HG03159 (cell line): ENCODE measurements around the gene DHX29.

Experiments
- ATAC-seq: cut with Tn5 transposase; IDR thresholded peaks from one replicate; pipeline ENCODE4 v1.9.1; 2021; ENCODE audit warnings: mild to moderate bottlenecking, moderate library complexity; ENCODE audit not compliant: unreplicated experiment

DHX29 gene

DNA sequence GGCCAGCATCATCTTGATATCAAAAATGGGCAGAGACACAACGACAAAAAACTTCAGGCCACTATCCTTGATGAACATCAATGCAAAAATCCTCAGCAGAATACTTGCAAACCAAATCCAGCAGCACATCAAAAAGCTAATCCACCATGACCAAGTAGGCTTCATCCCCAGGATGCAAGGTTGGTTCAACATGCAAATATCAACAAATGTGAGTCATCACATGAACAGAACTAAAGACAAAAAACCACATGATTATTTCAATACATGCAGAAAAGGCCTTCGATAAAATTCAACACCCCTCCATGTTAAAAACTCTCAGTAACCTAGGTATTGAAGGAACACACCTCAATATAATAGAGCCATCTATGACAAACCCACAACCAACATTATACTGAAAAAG lies 8.8 kb upstream of the DHX29 start:
- no peak for ATAC-seq

DNA sequence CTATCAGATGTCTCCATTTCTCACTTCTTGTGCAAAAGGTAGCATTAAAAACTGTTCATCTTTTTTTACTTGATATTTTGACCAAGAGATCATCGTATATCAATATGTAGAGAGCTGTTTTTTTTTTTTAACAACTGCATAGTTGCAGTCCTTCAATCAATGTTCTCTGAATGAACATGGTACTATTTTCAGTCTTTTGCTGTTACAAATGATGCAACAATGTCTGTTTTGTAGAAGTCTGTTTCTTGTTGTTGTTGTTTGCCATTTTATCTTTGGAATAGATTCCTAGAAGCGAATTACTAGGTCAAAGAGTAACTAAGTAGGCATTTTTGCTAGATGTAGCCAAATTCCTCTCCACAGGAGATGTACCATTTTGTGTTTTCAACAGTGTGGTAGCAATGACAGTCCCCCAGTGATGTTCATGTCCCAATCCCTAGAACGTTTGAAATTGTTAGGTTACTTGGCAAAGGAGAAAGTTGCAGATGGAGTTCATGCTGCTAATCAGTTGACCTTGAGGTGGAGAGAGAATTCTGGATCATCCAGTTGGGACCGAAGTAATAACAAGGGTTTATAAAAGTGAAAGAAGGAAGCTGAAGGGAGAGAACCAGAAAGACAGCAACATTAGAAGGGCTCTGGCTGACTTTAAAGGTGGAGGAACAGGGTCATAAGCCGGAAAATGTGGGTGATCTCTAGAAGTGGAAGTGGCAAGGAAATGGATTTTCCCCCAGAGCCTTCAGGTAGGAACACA lies 6.5 kb upstream of the DHX29 start:
- no peak for ATAC-seq

DNA sequence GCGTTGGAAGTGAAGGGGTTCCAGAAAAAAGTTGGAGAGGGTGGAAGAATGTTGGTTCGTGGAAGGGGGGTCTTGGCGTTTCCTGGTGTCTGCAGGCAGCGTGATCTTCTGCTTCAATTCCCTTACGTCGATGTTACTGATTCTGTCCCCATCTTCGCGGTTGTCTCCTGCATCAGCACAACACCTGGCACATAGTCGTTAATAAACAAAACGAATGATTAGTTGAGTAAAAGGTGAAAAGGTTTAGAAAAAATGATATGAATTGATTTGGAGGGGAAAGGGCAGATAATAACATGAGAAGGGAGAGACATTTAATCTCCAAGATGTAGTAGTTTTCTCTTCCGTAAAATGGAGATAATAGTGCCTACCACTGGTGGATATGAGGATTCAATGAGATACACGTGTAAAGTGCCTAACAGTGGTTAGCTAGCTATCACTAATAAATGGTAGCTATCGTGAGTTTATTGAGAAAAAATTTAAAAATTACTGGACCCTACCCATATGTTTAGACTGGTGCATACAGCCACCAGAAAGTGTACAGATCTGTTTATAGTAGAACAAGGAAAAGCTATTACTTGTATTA lies 851 bp upstream of the DHX29 start:
- peak; percentile 4 for ATAC-seq

DNA sequence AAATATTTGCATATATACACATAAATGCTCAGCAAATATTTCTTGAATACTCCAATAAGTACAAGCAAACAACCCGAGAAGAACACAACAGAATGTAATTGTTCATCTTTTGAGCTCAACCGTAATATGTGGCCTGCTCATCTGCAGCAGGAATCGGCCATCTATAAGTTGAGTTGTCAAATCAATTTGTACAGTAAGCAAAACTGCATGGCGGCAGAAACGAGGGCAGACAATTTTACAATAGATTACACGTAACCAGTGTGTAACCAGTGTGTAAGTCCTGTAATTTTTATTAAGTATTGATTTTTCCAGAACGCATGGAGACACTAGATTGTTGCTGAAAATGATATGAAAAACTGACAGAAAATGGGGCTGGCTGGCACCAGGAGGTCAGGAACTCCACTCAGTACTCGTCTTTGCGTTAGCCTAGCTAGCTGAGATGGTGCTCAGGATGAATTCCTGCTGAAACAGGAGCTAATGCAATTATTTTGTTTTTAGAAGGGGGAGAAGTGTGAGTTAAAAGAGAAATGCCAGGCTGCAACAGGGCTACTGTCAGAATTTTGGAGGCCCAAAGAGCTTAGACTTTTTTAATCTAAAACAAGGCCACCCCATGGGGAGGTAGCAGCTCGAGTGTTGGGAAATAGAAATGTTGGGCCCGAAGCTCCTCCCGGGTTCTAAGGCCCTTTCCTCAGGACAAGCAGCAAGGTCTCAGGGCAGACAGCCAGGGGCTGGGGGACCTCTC lies 682 bp downstream of the DHX29 start:
- ATAC-seq = no peak

DNA sequence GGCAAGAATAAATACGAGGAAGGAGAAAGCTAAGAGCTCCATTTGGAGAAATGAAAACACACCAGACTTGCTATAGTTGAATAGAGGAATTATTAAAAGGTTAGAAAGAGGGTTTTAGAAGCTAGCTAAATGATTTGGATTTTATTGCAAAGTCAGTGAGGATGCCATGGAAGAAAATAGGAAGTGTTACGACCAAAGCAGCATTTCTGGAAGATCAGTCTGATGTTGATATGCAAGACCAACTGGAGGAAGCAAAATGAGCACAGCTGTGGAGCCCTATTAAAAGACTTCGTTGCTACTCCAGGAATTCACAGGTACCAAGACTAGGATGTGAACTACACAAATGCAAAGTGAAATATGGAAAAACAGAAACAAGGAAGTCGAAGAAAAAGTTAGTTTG lies 2.1 kb downstream of the DHX29 start:
- ATAC-seq = no peak

DNA sequence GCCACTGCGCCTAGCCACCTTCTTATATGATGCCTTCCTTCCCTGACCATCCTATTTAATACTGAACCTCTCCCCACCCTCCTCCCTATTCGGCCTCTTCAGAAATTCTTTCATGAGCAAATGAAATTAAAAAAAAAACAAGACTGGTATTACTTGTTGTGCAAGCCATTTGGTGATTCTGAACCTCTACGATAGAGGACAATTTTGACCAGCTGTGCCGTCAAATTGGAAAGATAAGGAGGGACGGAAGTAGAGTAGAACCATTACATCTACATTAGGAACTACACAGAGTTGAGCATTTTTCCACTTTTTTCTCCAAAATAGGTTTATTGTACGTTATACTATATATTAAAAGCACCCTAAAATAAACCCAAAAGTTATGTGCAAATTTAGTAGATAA lies 2.9 kb downstream of the DHX29 start:
- ATAC-seq = no peak

DNA sequence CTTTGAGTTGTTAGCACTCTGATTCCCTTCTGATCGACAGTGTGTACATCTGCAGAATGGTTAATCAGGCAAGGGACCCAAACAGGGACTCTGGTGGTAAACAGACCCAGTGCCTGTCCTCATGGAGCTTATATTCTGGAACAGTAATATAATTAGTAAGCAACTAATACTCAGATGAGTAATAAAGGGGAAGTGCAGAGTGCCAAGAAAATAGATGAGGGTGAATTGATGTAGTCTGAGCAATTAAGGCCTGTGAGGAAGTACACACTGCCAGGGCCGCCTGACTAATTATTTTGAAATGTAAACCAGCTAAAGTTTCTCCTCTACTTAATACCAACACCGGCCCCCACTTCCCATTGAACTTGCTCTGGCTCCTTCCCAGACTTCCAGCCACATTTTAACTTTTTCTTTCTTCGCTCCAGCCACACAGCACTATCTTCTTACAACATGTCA lies 4.2 kb downstream of the DHX29 start:
- no peak for ATAC-seq

DNA sequence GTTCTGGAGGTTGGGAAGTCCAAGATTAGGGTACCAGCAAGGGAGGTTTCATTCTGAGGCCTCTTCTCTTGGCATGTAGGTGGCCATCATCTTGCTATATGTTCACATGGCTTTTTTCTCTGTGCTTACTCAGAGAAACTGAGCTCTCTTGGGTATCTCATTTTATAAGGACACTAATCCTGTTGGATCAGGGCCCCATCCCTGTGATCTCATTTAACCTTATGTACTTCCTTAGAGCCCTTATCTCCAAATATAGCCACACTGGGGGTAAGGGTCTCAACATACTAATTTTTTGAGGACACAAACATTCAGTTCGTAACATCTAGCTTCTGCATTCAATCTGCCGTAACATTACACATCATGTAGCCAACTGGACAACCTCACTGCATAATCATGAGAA lies 6.6 kb downstream of the DHX29 start:
- ATAC-seq = no peak

DNA sequence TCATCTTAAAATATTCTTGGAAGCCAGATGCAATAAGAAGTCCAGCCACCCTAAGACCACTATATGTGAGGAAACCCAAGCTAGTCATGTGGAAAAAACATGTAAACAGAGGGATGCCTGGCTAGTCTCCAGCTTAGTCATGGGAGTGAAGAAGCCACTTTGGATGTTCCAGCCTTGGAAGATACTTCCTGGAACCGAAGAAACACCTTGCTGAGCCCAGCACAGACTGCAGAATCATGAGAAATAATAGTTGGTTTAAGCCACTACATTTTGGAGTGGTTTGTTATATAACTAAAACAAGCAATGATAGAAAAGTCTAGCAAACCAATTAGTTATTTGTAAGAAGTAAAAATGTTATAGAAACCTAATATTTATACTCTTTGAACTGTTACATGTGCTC lies 12.6 kb downstream of the DHX29 start:
- no peak for ATAC-seq

DNA sequence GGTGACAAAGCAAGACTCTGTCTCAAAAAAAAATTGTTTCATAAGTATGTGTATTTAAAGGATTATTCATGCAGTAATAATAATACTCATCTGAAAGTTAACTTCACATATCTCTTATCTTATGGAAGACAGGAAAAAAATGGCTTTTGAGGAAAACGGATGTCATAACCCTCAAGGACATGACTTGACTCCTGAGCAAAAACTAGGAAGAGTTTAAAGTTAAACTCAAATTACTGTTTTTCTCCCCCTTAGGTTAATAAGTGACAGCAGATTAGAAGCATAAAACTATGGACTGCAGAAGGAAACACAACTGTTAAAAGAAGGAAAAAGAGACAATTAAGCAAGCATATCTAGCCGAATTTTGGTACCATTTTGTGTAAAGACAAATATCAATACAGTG lies 16.5 kb downstream of the DHX29 start:
- no peak for ATAC-seq

DNA sequence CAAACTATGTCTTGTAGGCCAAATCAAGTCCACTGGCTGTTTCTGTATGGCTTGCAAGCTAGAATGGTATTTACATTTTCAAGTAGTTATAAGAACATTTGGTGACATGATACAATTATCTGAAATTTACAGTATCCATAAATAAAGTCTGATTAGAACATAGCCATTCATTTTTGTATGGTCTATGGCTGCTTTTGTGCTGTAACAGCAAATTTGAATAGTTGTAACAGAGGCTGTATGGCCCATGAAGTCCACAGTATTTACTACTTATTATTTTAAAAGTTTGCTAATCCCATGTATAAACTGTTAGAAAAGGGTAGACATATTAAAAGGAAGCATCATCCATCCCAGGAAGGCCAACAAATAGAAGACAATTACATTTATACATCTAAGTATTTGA lies 17.7 kb downstream of the DHX29 start:
- ATAC-seq = no peak

DNA sequence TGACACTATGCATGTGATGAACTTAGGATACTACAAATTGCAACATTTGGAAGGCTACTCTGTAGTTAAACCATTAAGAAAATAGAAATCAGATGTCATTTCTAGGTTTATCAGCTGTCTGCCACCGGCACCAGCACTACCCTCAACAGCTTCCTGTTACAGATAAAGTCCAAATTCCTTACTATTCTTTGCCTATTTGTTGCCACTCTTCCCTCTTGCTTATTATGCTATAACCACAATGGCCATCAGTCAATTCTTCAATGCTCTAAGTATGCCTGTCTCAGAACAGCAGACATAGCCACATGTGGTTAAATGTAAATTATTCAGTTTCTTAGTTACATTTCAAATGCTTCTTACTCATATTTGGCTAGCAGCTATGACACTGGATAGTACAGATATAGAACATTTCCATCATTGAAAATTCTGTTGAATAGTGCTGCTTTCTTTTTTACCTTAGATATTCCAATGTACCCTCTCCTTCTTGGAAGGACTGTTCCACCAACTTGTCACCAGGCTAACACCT lies 21.0 kb downstream of the DHX29 start:
- no peak for ATAC-seq

DNA sequence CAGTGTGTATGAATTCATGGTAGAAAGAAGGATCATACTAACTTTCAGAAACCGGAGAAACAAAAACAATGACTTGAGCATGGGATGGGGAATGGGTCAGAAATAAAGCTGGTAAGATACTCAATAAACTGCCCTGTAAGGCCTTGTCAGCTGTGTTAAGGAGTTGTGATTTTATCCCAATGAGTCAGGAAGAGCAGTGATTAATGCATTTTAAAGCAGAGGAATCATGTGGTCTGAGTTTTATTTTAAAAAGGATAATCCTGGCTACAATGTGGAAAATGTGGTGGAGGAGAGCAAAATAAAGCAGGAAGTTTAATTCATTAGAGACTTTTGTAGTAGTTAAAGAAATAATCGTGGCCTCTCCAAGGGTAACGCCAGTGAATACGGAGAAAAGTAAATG lies 28.7 kb downstream of the DHX29 start:
- no peak for ATAC-seq

DNA sequence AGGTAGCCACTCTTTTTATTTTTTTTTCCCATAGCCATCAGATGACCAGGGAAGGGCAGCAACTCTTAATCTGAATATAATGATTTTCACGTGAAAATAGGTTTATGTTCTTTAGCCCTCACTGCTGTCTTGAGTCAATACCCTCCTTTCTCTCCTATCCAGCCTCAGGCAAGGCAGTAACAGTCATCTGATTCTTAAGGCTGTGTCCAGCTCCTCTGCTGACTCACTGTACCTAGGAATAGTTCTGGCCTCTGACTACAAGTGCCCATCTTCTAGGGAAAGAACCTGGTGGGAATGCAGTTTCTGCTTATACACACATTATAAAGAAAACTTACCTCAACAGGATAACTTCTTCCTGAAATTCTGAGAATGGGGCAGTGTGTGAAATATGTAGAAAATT lies 30.7 kb downstream of the DHX29 start:
- ATAC-seq = no peak

DNA sequence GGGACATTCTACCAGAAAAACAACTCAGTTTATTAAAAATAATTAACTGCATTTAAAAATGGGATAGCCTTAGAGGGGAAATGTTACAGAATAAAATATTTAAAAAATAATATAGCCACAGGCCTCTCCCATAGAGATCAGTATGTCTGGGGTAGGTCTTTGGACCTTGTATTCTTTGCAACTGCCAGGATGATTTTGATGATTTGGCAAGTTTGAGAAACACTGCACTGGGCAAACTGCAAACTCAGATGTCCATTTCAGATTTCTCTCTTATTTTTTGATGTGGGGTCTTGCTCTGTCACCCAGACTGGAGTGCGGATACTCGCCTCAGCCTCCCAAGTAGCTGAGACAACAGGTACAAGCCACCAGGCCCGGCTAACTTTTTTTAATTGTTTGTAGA lies 49.2 kb downstream of the DHX29 start:
- no peak for ATAC-seq

DNA sequence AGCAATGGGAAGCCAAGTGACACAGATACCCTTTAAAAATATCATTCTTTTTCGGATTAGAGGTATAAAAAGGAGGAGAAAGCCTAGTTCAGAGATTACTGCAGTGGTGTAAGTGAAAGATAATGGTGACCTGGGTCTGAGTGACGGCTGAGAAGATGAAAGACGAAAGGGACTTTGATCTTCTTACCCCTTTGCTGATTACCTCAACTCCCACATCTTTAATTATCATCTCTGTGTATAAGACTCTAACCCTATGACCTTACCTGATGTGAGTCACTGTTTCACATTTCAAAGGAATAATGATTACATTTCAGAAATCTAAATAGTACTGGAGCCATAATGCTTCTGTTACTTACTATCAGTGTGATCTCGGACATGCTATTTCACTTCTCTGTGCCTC lies 52.7 kb downstream of the DHX29 start:
- ATAC-seq = no peak

DNA sequence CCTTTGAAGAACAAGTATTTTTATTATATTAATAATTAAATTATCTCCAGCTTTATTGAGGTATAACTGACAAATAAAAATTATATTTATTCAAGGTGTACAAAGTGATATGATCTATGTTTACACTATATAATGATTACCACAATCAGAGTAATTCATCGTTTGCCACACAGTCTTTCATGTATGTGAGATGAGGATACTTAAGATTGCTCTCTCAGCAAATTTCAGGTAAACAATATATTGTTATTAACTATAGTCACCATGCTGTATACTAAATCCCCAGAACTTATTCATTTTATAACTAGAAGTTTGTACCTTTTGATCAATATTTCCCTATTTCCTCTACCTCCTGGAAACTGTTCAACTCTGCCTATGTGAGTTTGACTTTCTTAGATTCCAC lies 57.4 kb downstream of the DHX29 start:
- no peak for ATAC-seq

DNA sequence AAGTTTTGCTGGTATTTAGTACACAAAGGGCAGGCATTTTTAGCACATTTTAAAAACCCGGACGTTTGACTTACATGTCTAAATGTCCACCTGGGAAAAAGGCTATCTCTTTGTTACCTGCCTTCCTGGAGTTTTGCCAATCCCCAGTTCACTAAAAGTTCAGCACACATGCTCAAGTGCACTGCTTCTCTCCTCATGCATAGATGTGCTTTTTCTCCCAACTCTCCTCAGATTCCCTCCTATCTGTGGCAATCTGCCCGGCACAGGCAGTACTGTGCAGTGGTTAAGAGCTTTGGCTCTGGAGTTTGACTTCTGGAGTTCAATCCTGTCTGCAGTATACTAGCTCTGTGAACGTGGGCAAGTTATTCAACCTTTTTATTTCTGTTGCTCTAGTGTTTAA lies 65.7 kb downstream of the DHX29 start:
- ATAC-seq = no peak

DNA sequence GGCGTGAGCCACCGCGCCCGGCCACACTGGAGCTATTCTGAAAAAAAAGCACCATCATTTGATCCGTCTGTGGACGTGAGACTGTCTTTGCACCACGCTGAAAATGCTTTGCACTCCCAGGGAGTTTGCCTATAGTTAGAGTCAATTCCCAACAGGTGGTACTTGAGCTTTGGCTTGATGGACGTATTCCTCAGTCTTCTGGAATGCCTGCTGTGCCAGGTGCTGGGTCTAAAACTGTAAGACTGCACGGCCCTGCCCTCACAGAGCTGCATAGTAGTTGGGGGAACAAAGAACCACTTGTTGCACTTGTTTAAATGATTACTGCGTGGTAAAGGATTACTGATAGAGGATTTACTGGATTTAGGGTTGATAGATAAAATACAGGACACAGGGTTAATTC lies 70.7 kb downstream of the DHX29 start:
- no peak for ATAC-seq

DNA sequence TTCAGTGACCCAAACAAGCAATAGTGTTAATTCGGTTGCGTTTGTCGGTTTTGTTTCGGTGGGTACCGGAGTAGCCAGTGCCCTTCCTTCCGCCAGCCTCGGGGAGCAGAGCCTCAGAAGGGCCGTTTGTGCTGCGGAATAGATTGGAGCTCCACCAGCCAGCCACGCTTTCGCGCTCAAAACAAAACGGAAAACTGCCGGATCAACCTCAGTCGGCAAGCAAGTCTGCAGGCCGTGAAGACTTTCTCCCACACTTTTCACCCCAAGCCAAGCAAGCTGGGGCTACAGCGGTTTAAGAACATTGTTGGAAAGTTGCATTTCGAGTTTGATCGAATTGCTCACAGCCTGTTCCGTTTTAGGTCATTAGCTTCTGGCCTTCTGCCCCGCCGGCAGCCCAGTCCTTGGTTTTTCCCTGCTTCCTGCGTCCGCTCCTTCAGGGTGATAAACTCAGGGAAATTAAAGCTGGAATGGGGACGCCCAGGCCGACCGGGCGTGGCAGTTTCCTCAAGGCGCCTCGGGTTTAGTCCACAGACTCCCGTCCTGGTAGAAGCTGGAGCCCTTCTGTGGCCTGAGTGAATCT lies 73.3 kb downstream of the DHX29 start:
- no peak for ATAC-seq
